Gastrocnemius medialis (tissue), 4 donors: Measurements from ENCODE around the gene DNAAF5. TPM values are rescaled to one million over a fixed set of nuclear protein-coding genes. Genes with fewer than 3 reads are reported as not detected.

ENCODE experiments used
- ATAC-seq, 2 donors: fragments of 150-250 bp; one replicate each; pipeline ENCODE4 v1.9.1; 2016
- DNase-seq, 2 donors: peaks; one replicate each; pipeline ENCODE4 v3.0.0-alpha.2; 2019
- H3K27ac ChIP-seq, 4 donors: fragments of 200-600 bp; sonication (generic); 1 replicate in 1 of 4; 2 replicates in 3 of 4; pipeline ENCODE4 v1.5.1; 2016 to 2018; ENCODE audit warnings: mild to moderate bottlenecking in 2 of 4, moderate library complexity in 1 of 4
- H3K27me3 ChIP-seq, 3 donors: fragments of 200-600 bp; sonication (generic) in 2 of 3; 1 replicate in 1 of 3; 2 replicates in 2 of 3; pipeline versions ENCODE4 v1.5.1 to v1.6.0; 2016 to 2019; ENCODE audit warnings: mild to moderate bottlenecking in 1 of 3, moderate library complexity in 1 of 3
- H3K36me3 ChIP-seq, 2 donors: fragments of 200-600 bp; sonication (generic) in 1 of 2; one replicate each; pipeline ENCODE4 v1.5.1; 2017 to 2018
- H3K4me1 ChIP-seq, 2 donors: fragments of 200-600 bp; sonication (generic) in 1 of 2; one replicate each; pipeline ENCODE4 v1.5.1; 2016 to 2017; ENCODE audit warnings: mild to moderate bottlenecking in 2 of 2
- H3K4me3 ChIP-seq, 4 donors: fragments of 200-600 bp; sonication (generic) in 3 of 4; 1 replicate in 1 of 4; 2 replicates in 3 of 4; pipeline ENCODE4 v1.5.1; 2016 to 2019; ENCODE audit warnings: mild to moderate bottlenecking in 2 of 4
- H3K9me3 ChIP-seq, 3 donors: fragments of 200-600 bp; sonication (generic) in 2 of 3; 1 replicate in 1 of 3; 2 replicates in 2 of 3; pipeline ENCODE4 v1.5.1; 2016 to 2019
- POLR2A ChIP-seq, 2 donors: fragments of 450-650 bp; IDR thresholded peaks; one replicate each; pipeline ENCODE4 v1.6.1; 2017; ENCODE audit warnings: antibody characterized with exemption in 2 of 2, mild to moderate bottlenecking in 2 of 2, moderate library complexity in 2 of 2
- in situ Hi-C, 4 donors: fragments of 200-750 bp; cut with MboI; loops; one replicate each; pipeline versions ENCODE4 v1.15.0 to v1.8.0; 2017; ENCODE audit warnings: low sequenced_read_pairs in 4 of 4
- intact Hi-C: fragments of 100-400 bp; cut with DNase I; formaldehyde crosslinking; loops from one replicate; pipeline ENCODE4 v1.15.1; 2023; ENCODE audit warnings: low total_unique reads
- total RNA-seq, 4 donors: library from RNA; depleted of rRNA; stranded (reverse); fragments of >200 nt; gene quantifications; one replicate each; pipeline versions ENCODE4 v1.1.0 to v1.2.3, GENCODE V29; 2016
- TF ChIP-seq, protein P1 (sequence below), 5 experiments: fragments of 450-650 bp in 3 of 5; fragments of 200-600 bp in 2 of 5; sonication (generic) in 2 of 5; IDR thresholded peaks in 4 of 5; conservative IDR thresholded peaks in 1 of 5; 1 replicate in 4 of 5; 2 replicates in 1 of 5; pipeline ENCODE4 v1.5.1; 2016 to 2019; ENCODE audit warnings: antibody characterized with exemption in 5 of 5, mild to moderate bottlenecking in 3 of 5, moderate library complexity in 3 of 5

DNAAF5 gene
- total RNA-seq, 4 donors from 2014 or later = 22.4 to 36.2 (median 30.6) TPM

GRCh38 chr7:815284-816216 is 89.1 kb downstream of the DNAAF5 start:
- DNase-seq (no peak), ATAC-seq (no peak)

GRCh38 chr7:816300-816750 is 89.8 kb downstream of the DNAAF5 start:
- ATAC-seq = peak; percentile 73 to 76
- Histone ChIP-seq H3K9me3 (no peaks in the 10 kb centered on the region), H3K4me1 (peaks cover 63 to 77% of the 10 kb centered on the region in 2 donors), H3K36me3 (no peaks in the 10 kb centered on the region), H3K4me3 (peak overlapping the region; percentile 38 to 69 (median 49)), H3K27ac (peak overlapping the region; percentile 94 to 99 (median 96)), H3K27me3 (no peaks in the 10 kb centered on the region)
- intact Hi-C loops = no loop called here
- peak; percentile 97 to 98 for DNase-seq
- TF ChIP-seq, protein P1, sequence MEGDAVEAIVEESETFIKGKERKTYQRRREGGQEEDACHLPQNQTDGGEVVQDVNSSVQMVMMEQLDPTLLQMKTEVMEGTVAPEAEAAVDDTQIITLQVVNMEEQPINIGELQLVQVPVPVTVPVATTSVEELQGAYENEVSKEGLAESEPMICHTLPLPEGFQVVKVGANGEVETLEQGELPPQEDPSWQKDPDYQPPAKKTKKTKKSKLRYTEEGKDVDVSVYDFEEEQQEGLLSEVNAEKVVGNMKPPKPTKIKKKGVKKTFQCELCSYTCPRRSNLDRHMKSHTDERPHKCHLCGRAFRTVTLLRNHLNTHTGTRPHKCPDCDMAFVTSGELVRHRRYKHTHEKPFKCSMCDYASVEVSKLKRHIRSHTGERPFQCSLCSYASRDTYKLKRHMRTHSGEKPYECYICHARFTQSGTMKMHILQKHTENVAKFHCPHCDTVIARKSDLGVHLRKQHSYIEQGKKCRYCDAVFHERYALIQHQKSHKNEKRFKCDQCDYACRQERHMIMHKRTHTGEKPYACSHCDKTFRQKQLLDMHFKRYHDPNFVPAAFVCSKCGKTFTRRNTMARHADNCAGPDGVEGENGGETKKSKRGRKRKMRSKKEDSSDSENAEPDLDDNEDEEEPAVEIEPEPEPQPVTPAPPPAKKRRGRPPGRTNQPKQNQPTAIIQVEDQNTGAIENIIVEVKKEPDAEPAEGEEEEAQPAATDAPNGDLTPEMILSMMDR (IDR thresholded peaks at IDR 0.05 in 4 of 5, conservative IDR thresholded peaks at IDR 0.05 in 1 of 5) = no peak
- peak; percentile 87 for TF ChIP-seq POLR2A (IDR thresholded peaks at IDR 0.05)
- in situ Hi-C loops = no loop called here

More at GRCh38 chr7:815284-816216, 89.1 kb downstream of the DNAAF5 start:
- Histone ChIP-seq H3K36me3 (no peaks in the 10 kb centered on the region), H3K4me3 (peak overlapping the region; percentile 38 to 52 (median 48)), H3K9me3 (no peaks in the 10 kb centered on the region), H3K27me3 (no peaks in the 10 kb centered on the region), H3K4me1 (peaks cover 56 to 74% of the 10 kb centered on the region in 2 donors), H3K27ac (peak overlapping the region; percentile 94 to 99 (median 96))
- TF ChIP-seq POLR2A (IDR thresholded peaks at IDR 0.05) = no peak
- TF ChIP-seq, protein P1 (IDR thresholded peaks at IDR 0.05 in 4 of 5, conservative IDR thresholded peaks at IDR 0.05 in 1 of 5) = no peak
- in situ Hi-C loops (no loop called here), intact Hi-C loops (no loop called here)

GRCh38 chr7:816751-817671 is 90.5 kb downstream of the DNAAF5 start:
- H3K4me1 ChIP-seq = peaks cover 63 to 80% of the 10 kb centered on the region in 2 donors
- in situ Hi-C loops = no loop called here
- no peaks in the 10 kb centered on the region for H3K9me3 ChIP-seq
- H3K27ac ChIP-seq = peak overlapping the region; percentile 89 to 99 (median 92)
- no peaks in the 10 kb centered on the region for H3K36me3 ChIP-seq
- intact Hi-C loops = no loop called here
- ATAC-seq (peak; percentile 28), DNase-seq (no peak)
- peak overlapping the region; percentile 68 to 93 (median 72) for H3K4me3 ChIP-seq
- TF ChIP-seq POLR2A (IDR thresholded peaks at IDR 0.05) = peak; percentile 28 to 53
- TF ChIP-seq, protein P1 (IDR thresholded peaks at IDR 0.05 in 4 of 5, conservative IDR thresholded peaks at IDR 0.05 in 1 of 5) = no peak
- no peaks in the 10 kb centered on the region for H3K27me3 ChIP-seq

DNA sequence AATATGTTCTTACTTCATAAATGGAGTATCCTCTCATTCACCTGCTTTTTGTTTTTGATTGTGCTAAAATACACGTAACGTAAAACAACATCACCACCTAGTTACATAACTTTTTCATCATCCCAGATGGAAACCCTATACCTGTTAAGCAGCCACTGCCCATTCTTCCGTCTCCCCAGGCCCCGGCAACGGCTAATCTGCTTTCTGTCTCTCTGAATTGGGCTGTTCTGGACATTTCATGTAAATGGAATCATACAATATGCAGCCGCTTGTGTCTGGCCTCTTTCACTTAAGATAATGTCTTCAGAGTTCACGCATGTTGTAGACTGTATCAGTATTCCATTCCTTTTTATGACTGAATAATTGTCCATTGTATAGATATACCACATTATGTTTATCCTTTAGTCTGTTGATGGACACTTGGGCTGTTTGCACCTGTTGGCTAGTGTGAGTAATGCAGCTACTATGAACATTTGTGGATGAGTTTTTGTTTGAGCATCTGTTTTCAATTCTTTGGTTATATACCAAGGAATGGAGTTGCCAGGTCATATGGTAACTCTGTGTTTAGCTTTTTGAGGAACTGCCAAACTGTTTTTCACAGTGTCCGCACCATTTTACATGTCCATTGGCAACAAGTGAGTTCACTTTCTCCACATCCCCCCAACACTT is 91.7 kb downstream of the DNAAF5 start:
- TF ChIP-seq, protein P1 (IDR thresholded peaks at IDR 0.05 in 4 of 5, conservative IDR thresholded peaks at IDR 0.05 in 1 of 5) = peak in 4 of 5 experiments; percentile 26 to 55 (median 42)
- TF ChIP-seq POLR2A (IDR thresholded peaks at IDR 0.05) = no peak
- Histone ChIP-seq H3K9me3 (no peaks in the 10 kb centered on the region), H3K4me3 (peak overlapping the region; percentile 4 to 75 (median 38)), H3K27me3 (no peaks in the 10 kb centered on the region), H3K27ac (peak overlapping the region; percentile 89 to 99 (median 92)), H3K4me1 (peaks cover 66 to 83% of the 10 kb centered on the region in 2 donors), H3K36me3 (no peaks in the 10 kb centered on the region)
- in situ Hi-C loops (no loop called here), intact Hi-C loops (no loop called here)
- DNase-seq (no peak), ATAC-seq (no peak)
